A549 treated with Hydrocortisone at 1 μM for 4 hours (cell line): ENCODE results near the gene PAFAH1B2. TPM values are rescaled to one million over a fixed set of nuclear protein-coding genes. Genes with fewer than 3 reads are reported as not detected.

ENCODE experiments used
- total RNA-seq: library from RNA; stranded (reverse); fragments of 200-300 nt; extraction: Qiagen RNA extraction; gene quantifications from 5 replicates; pipeline ENCODE4 v1.2.3, GENCODE V29; 2022

PAFAH1B2 gene, protein sequence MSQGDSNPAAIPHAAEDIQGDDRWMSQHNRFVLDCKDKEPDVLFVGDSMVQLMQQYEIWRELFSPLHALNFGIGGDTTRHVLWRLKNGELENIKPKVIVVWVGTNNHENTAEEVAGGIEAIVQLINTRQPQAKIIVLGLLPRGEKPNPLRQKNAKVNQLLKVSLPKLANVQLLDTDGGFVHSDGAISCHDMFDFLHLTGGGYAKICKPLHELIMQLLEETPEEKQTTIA
- total RNA-seq = 30.5 to 45.6 TPM (median 37.6 TPM) in 5 replicates

DNA sequence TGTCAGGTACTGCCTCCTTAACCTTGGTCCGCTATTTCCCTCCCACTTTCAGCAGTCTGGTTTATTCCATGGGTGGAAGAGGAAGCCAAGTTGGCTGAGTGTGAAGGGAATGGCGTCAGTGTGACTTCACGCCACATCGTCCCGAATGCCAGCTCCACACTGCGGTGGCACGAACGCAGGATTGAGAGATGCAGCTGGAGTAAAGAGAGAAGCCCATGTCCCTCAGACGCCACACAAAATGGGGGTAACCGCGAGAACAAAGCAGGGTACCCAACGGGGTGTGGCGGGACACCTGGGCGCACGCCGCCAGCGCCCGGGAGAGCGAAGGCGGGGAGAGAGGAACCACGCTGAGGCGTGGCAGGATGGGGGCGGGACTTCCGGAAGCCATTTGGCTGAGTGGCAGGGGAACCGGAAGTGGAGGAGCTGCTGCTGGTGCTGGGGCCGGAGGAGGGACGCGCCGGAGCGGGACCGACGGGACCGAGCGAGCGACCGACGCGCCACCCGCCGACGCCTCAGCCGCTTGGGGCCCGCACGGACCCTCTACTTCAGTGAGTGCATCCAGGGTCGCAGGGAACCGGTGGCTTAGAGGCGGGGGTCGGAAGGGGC is at the start of gene PAFAH1B2:
TSS of gene PAFAH1B2 (plus strand) at position 417 of the 606 bp plus-strand sequence. CDS start 8,161 bp downstream, outside the sequence.

DNA sequence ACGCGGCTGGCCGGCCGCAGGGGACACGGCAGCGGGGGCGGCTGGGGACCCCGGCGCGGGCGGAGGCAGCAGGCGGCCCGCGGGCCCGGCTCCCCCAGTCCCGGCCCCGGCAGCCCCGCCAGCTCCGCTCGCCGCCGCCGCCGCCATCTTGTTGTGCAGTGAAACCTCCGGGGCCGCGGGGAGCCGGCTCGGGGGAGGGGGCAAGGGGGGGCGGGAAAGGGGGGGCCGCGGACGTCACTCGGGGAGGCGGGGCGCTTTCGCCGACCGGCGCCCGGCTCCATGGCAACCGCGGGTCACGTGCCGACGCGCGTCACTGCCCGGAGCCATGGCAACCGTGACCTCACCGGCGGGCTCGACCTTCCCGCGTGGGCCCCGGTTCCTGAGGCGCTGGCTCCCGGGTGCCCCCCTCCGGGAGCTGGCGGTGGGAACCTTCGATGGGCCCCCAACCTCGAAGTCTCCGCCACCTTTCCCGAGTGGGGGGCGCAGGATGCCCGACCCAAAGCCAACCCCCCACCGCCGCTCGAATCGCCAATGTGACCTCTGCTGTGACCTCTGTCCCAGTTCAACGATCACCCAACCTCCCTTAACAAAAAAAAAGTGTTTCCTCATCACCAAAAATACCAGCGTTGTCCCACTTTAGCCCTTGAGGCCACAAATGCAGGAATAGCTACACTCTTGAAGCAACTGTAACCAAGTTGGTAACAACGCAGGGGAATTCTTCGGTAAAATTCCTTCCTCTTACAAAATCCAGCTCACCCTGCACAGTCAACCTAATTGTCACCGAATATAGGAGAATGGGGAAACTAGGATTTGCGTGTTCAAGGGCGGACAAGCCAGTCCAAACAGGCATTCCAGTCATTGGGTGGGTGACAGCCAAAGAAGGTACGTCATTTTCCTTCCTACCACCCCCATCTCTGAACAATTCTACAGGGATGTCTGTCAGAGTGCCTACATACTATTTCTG is 45.5 kb upstream of the PAFAH1B2 start, which contains the start of gene SIK3:
TSS of gene SIK3 (minus strand) at position 160 of the 964 bp plus-strand sequence. CDS start at position 147, 13 bp downstream.

DNA sequence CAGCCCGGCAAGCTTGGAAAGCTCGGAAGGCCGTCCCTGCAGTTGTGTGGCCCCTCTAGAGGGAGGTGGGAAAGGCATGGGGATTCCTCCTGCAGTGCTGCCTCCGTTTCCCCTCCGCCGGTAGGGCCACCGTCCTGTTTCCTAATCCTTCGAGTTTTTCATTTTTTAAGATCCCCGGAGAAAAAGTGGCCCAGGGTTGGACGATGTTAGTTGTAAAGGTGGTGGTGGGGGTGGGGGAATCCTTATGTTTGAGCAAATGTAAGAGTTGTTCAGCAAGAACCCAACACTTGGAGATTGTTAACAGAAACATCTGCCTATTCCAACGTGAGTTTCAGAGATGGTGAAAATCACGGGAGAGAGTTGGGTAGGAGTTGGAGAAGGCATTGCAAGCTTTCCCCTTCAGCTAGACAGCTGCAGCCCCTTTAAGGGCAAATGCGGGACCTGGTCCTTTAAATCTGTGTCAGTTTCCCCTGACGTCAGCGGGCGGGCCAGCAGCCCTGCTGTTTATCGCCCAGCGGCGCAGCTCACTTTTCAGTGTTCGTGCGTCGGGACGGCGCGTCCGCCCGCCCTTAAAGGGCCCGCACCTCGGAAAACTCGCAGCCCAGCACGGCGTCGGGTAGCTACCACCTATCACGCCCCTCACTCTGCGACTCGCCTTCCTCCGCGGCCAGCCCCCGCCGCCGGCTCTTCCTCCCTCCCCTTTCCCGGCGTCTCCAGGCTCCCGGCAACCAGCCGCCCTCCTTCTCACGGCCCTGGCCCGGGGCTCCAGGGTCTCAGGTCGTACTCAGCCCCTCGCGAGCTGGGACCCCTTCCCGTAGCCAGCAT is 34.3 kb downstream of the PAFAH1B2 start, which contains the start of gene SIDT2:
TSS of gene SIDT2 (plus strand) at position 534 of the 825 bp plus-strand sequence. CDS start 521 bp downstream, outside the sequence.

DNA sequence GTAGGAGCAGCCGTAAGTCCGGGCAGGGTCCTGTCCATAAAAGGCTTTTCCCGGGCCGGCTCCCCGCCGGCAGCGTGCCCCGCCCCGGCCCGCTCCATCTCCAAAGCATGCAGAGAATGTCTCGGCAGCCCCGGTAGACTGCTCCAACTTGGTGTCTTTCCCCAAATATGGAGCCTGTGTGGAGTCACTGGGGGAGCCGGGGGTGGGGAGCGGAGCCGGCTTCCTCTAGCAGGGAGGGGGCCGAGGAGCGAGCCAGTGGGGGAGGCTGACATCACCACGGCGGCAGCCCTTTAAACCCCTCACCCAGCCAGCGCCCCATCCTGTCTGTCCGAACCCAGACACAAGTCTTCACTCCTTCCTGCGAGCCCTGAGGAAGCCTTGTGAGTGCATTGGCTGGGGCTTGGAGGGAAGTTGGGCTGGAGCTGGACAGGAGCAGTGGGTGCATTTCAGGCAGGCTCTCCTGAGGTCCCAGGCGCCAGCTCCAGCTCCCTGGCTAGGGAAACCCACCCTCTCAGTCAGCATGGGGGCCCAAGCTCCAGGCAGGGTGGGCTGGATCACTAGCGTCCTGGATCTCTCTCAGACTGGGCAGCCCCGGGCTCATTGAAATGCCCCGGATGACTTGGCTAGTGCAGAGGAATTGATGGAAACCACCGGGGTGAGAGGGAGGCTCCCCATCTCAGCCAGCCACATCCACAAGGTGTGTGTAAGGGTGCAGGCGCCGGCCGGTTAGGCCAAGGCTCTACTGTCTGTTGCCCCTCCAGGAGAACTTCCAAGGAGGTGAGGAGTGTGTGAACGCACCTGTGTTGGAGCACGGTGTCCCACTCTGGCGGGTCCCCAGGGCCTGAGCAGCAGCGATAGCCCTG is 55.2 kb downstream of the PAFAH1B2 start, which contains the start of gene TAGLN:
TSS of gene TAGLN (plus strand) at position 318 of the 863 bp plus-strand sequence. CDS start 3,644 bp downstream, outside the sequence.

Other genes starting within 250 kb of the PAFAH1B2 start
- gene SIK3, start 45.9 kb upstream of the PAFAH1B2 start, total RNA-seq = 7.2 to 8.4 TPM (median 8.3 TPM) in 5 replicates
- 5.0 to 6.0 TPM (median 5.3 TPM) in 5 replicates for gene SIDT2, start 34.5 kb downstream of the PAFAH1B2 start, total RNA-seq
- 63.9 to 138 TPM (median 103 TPM) in 5 replicates for gene TAGLN, start 55.1 kb downstream of the PAFAH1B2 start, total RNA-seq
- gene PCSK7, start 87.8 kb downstream of the PAFAH1B2 start, total RNA-seq = 15.8 to 19.1 TPM (median 16.2 TPM) in 5 replicates
- 10.9 to 12.3 TPM (median 11.7 TPM) in 5 replicates for gene RNF214, start 88.4 kb downstream of the PAFAH1B2 start, total RNA-seq
- 1.7 to 3.2 TPM (median 2.1 TPM) in 5 replicates for gene BACE1-AS, start 147.1 kb downstream of the PAFAH1B2 start, total RNA-seq
- 8.5 to 11.1 TPM (median 10.9 TPM) in 5 replicates for gene BACE1, start 172.0 kb downstream of the PAFAH1B2 start, total RNA-seq
- 15.8 to 21.6 TPM (median 17.7 TPM) in 5 replicates for gene CEP164, start 183.6 kb downstream of the PAFAH1B2 start, total RNA-seq